HEK293 (cell line): ENCODE results near the gene TTLL5.

ENCODE experiments used
- CTCF ChIA-PET: fragments of 350-600 bp; formaldehyde crosslinking; extraction: SDS; loops from one replicate; lab custom pipeline; 2021; ENCODE audit warnings: antibody characterized with exemption; lab: Yijun Ruan, JAX
- POLR2A ChIA-PET: fragments of 300-600 bp; formaldehyde crosslinking; extraction: SDS; loops from one replicate; lab custom pipeline; 2020; ENCODE audit warnings: antibody characterized with exemption, inconsistent platforms; lab: Yijun Ruan, JAX
- H3K27ac ChIP-seq: fragments of 200-500 bp; sonication (Bioruptor generic); 2 replicates; pipeline ENCODE4 v1.5.1; 2014; ENCODE audit warnings: low read depth, low read length, control low read depth, inconsistent platforms; ENCODE audit errors: extremely low read depth
- H3K36me3 ChIP-seq, 2 experiments: fragments of 200-500 bp in 1 of 2; sonication (Bioruptor generic) in 1 of 2; 1 replicate in 1 of 2; 2 replicates in 1 of 2; pipeline ENCODE4 v1.5.1; 2014 to 2017; ENCODE audit warnings: inconsistent platforms in 2 of 2, low read length in 2 of 2; ENCODE audit not compliant: control insufficient read depth in 2 of 2, insufficient read depth in 1 of 2
- H3K4me1 ChIP-seq: fragments of 200-500 bp; sonication (Bioruptor generic); 2 replicates; pipeline ENCODE4 v1.5.1; 2014; ENCODE audit warnings: mild to moderate bottlenecking, low read length, inconsistent platforms; ENCODE audit not compliant: control insufficient read depth, insufficient read depth
- H3K4me3 ChIP-seq: 2 replicates; pipeline ENCODE4 v1.5.1; 2011; ENCODE audit warnings: low read depth, mild to moderate bottlenecking, control low read depth, low read length, moderate library complexity
- H3K9me3 ChIP-seq: fragments of 200-500 bp; sonication (Bioruptor generic); 2 replicates; pipeline ENCODE4 v1.5.1; 2014; ENCODE audit warnings: low read depth, low read length, inconsistent platforms; ENCODE audit not compliant: control insufficient read depth, insufficient read depth
- CTCF ChIP-seq: fragments of 450-650 bp; formaldehyde crosslinking; IDR thresholded peaks from 2 replicates; pipeline ENCODE4 v1.5.1; 2016; ENCODE audit warnings: missing biosample characterization, missing genetic modification characterization
- GLI4 ChIP-seq: fragments of 450-650 bp; formaldehyde crosslinking; IDR thresholded peaks from 2 replicates; pipeline ENCODE4 v1.5.1; 2016; ENCODE audit warnings: missing biosample characterization, missing genetic modification characterization
- INSM2 ChIP-seq: fragments of 450-650 bp; formaldehyde crosslinking; IDR thresholded peaks from 2 replicates; pipeline ENCODE4 v1.5.1; 2016; ENCODE audit warnings: missing biosample characterization, missing genetic modification characterization
- KLF1 ChIP-seq: fragments of 450-650 bp; formaldehyde crosslinking; IDR thresholded peaks from 2 replicates; pipeline ENCODE4 v1.5.1; 2016; ENCODE audit warnings: missing biosample characterization, missing genetic modification characterization
- KLF7 ChIP-seq: fragments of 450-650 bp; formaldehyde crosslinking; IDR thresholded peaks from 2 replicates; pipeline ENCODE4 v1.5.1; 2016; ENCODE audit warnings: missing biosample characterization, missing genetic modification characterization, borderline replicate concordance
- PATZ1 ChIP-seq: fragments of 450-650 bp; formaldehyde crosslinking; IDR thresholded peaks from 2 replicates; pipeline ENCODE4 v1.5.1; 2016; ENCODE audit warnings: missing biosample characterization, missing genetic modification characterization
- SP2 ChIP-seq: fragments of 450-650 bp; formaldehyde crosslinking; IDR thresholded peaks from 2 replicates; pipeline ENCODE4 v1.5.1; 2016; ENCODE audit warnings: missing biosample characterization, missing genetic modification characterization
- ZEB2 ChIP-seq: fragments of 450-650 bp; formaldehyde crosslinking; IDR thresholded peaks from 2 replicates; pipeline ENCODE4 v1.5.1; 2016; ENCODE audit warnings: missing biosample characterization, missing genetic modification characterization
- ZNF140 ChIP-seq: fragments of 450-650 bp; formaldehyde crosslinking; IDR thresholded peaks from 2 replicates; pipeline ENCODE4 v1.5.1; 2016; ENCODE audit warnings: missing biosample characterization, missing genetic modification characterization
- ZNF157 ChIP-seq: fragments of 450-650 bp; formaldehyde crosslinking; IDR thresholded peaks from 2 replicates; pipeline ENCODE4 v1.5.1; 2016; ENCODE audit warnings: missing biosample characterization, missing genetic modification characterization
- ZNF169 ChIP-seq: fragments of 450-650 bp; formaldehyde crosslinking; IDR thresholded peaks from 2 replicates; pipeline ENCODE4 v1.5.1; 2016; ENCODE audit warnings: missing biosample characterization, missing genetic modification characterization
- ZNF280D ChIP-seq: fragments of 450-650 bp; formaldehyde crosslinking; IDR thresholded peaks from 2 replicates; pipeline ENCODE4 v1.5.1; 2016; ENCODE audit warnings: missing biosample characterization, missing genetic modification characterization
- ZNF404 ChIP-seq: fragments of 450-650 bp; formaldehyde crosslinking; IDR thresholded peaks from 2 replicates; pipeline ENCODE4 v1.5.1; 2017; ENCODE audit warnings: missing biosample characterization, missing genetic modification characterization
- ZNF561 ChIP-seq: fragments of 450-650 bp; IDR thresholded peaks from 2 replicates; pipeline ENCODE4 v1.5.1; 2018; ENCODE audit warnings: missing biosample characterization, missing genetic modification characterization, borderline replicate concordance
- ZNF571 ChIP-seq: fragments of 450-650 bp; formaldehyde crosslinking; IDR thresholded peaks from 2 replicates; pipeline ENCODE4 v1.5.0; 2017; ENCODE audit warnings: missing biosample characterization, missing genetic modification characterization
- ZNF624 ChIP-seq: fragments of 450-650 bp; formaldehyde crosslinking; IDR thresholded peaks from 2 replicates; pipeline ENCODE4 v1.5.1; 2017; ENCODE audit warnings: missing biosample characterization, missing genetic modification characterization
- ZNF629 ChIP-seq: fragments of 450-650 bp; formaldehyde crosslinking; IDR thresholded peaks from 2 replicates; pipeline ENCODE4 v1.5.1; 2017; ENCODE audit warnings: missing biosample characterization, missing genetic modification characterization
- ZNF658 ChIP-seq: fragments of 450-650 bp; formaldehyde crosslinking; IDR thresholded peaks from 2 replicates; pipeline ENCODE4; 2016; ENCODE audit warnings: missing biosample characterization, missing genetic modification characterization
- ZNF76 ChIP-seq: fragments of 450-650 bp; formaldehyde crosslinking; IDR thresholded peaks from 2 replicates; pipeline ENCODE4; 2016; ENCODE audit warnings: low read depth, missing biosample characterization, missing genetic modification characterization, borderline replicate concordance
- TF ChIP-seq, protein P1 (sequence below): fragments of 450-650 bp; formaldehyde crosslinking; IDR thresholded peaks from 2 replicates; pipeline ENCODE4 v1.5.1; 2016; ENCODE audit warnings: missing biosample characterization, missing genetic modification characterization, borderline replicate concordance
- TF ChIP-seq, protein P2 (sequence below): fragments of 450-650 bp; formaldehyde crosslinking; IDR thresholded peaks from 2 replicates; pipeline ENCODE4 v1.5.1; 2016; ENCODE audit warnings: missing biosample characterization, missing genetic modification characterization

The TTLL5 gene

DNA sequence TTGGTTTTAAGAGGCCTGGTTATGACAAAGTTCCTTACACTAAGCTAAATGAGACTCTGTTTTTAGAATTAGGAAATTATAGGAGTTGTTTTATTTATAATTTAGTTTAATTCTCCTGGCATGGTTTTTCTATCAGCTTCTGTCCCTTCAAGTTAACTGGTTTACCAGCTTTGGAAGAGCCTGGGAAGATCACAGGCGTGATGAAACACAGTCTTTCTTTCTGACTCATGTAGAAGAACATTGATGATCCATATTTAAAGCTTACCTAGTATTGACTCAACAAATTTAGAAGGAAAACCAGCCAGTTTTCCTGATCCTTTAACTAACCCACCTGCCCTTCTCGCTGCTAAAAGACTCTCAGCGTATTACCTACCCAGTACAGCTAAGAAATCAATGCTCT is 165.6 kb downstream of the TTLL5 start:
- Histone ChIP-seq H3K9me3 (no peaks in the 10 kb centered on the region), H3K27ac (no peak overlapping the region), H3K4me3 (no peak overlapping the region), H3K36me3 (no peaks in the 10 kb centered on the region; a peak in 1 of 3 replicates), H3K4me1 (peaks cover 18% of the 10 kb centered on the region)
- POLR2A ChIA-PET = no interaction called here
- CTCF ChIA-PET = interaction anchor here (0.7 to 1.1 kb wide), 2 partner anchors 124 to 156 kb away, joined by 4 to 7 read pairs; no protein-coding TSS in a partner anchor
- TF ChIP-seq, protein P1, sequence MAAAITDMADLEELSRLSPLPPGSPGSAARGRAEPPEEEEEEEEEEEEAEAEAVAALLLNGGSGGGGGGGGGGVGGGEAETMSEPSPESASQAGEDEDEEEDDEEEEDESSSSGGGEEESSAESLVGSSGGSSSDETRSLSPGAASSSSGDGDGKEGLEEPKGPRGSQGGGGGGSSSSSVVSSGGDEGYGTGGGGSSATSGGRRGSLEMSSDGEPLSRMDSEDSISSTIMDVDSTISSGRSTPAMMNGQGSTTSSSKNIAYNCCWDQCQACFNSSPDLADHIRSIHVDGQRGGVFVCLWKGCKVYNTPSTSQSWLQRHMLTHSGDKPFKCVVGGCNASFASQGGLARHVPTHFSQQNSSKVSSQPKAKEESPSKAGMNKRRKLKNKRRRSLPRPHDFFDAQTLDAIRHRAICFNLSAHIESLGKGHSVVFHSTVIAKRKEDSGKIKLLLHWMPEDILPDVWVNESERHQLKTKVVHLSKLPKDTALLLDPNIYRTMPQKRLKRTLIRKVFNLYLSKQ (tag by site-specific recombination) = no peak
- TF ChIP-seq ZNF658 (no peak), ZNF629 (tag by site-specific recombination) (no peak), ZNF561 (tag by site-specific recombination) (no peak), ZNF140 (tag by site-specific recombination) (no peak), KLF1 (tag by site-specific recombination) (no peak), ZNF404 (no peak), KLF7 (tag by site-specific recombination) (no peak), SP2 (no peak), CTCF (tag by site-specific recombination) (no peak), ZNF280D (tag by site-specific recombination) (no peak), ZNF157 (tag by site-specific recombination) (no peak), ZEB2 (no peak), ZNF571 (no peak), GLI4 (tag by site-specific recombination) (no peak), ZNF624 (no peak)
- TF ChIP-seq, protein P2, sequence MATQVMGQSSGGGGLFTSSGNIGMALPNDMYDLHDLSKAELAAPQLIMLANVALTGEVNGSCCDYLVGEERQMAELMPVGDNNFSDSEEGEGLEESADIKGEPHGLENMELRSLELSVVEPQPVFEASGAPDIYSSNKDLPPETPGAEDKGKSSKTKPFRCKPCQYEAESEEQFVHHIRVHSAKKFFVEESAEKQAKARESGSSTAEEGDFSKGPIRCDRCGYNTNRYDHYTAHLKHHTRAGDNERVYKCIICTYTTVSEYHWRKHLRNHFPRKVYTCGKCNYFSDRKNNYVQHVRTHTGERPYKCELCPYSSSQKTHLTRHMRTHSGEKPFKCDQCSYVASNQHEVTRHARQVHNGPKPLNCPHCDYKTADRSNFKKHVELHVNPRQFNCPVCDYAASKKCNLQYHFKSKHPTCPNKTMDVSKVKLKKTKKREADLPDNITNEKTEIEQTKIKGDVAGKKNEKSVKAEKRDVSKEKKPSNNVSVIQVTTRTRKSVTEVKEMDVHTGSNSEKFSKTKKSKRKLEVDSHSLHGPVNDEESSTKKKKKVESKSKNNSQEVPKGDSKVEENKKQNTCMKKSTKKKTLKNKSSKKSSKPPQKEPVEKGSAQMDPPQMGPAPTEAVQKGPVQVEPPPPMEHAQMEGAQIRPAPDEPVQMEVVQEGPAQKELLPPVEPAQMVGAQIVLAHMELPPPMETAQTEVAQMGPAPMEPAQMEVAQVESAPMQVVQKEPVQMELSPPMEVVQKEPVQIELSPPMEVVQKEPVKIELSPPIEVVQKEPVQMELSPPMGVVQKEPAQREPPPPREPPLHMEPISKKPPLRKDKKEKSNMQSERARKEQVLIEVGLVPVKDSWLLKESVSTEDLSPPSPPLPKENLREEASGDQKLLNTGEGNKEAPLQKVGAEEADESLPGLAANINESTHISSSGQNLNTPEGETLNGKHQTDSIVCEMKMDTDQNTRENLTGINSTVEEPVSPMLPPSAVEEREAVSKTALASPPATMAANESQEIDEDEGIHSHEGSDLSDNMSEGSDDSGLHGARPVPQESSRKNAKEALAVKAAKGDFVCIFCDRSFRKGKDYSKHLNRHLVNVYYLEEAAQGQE (tag by site-specific recombination) = no peak

DNA sequence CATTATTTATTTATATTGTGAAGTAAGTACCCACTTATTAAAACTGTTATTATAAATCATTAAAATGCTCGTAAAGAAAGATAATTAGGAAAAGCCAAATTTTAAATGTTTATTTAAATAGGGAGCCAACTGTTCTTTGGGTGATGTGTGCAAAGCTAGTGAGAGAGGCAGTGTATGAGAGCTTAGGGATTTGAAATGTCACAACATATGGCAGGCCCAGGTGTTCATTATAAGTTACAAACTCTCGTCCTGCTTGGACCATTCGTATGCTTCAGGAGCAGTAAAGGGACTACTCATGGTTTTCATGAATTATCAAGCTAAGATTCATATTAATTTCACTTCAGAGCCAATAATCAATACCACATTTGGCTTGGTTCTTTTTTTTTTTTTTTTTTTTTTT is 166.3 kb downstream of the TTLL5 start:
- Histone ChIP-seq H3K4me3 (no peak overlapping the region), H3K36me3 (no peaks in the 10 kb centered on the region; a peak in 1 of 3 replicates), H3K27ac (no peak overlapping the region), H3K9me3 (no peaks in the 10 kb centered on the region), H3K4me1 (peaks cover 22% of the 10 kb centered on the region)
- ChIA-PET POLR2A (no interaction called here), CTCF (interaction anchor here (1.1 to 2.3 kb wide), 2 partner anchors 79 to 155 kb away, joined by 7 read pairs; no protein-coding TSS in a partner anchor)
- TF ChIP-seq PATZ1 (tag by site-specific recombination) = no peak
- TF ChIP-seq INSM2 (tag by site-specific recombination) = no peak
- no peak for TF ChIP-seq ZNF169
- no peak for TF ChIP-seq ZNF76 (tag by site-specific recombination)
